Upper lobe of right lung (tissue), 1 donor: Measurements from ENCODE around the gene GET4. TPM values are rescaled to one million over a fixed set of nuclear protein-coding genes. Genes with fewer than 3 reads are reported as not detected.

ENCODE experiments used
- ATAC-seq: fragments of 200-7000 bp; cut with Tn5 transposase; one replicate; pipeline ENCODE4 v1.9.1; 2020; ENCODE audit warnings: mild to moderate bottlenecking, moderate library complexity
- DNase-seq: peaks from one replicate; pipeline ENCODE4 v3.0.0-alpha.2; 2020
- H3K27ac ChIP-seq: fragments of 200-600 bp; one replicate; pipeline ENCODE4 v1.8.0; 2022
- H3K27me3 ChIP-seq: fragments of 200-600 bp; one replicate; pipeline ENCODE4 v1.8.0; 2022; ENCODE audit warnings: mild to moderate bottlenecking
- H3K36me3 ChIP-seq: fragments of 200-600 bp; one replicate; pipeline ENCODE4 v1.8.0; 2022
- H3K4me1 ChIP-seq: fragments of 200-600 bp; one replicate; pipeline ENCODE4 v1.8.0; 2022
- H3K4me3 ChIP-seq: fragments of 200-600 bp; one replicate; pipeline ENCODE4 v1.8.0; 2022; ENCODE audit warnings: mild to moderate bottlenecking
- H3K9me3 ChIP-seq: fragments of 200-600 bp; one replicate; pipeline ENCODE4 v1.8.0; 2022
- intact Hi-C: fragments of 100-400 bp; cut with DNase I; formaldehyde crosslinking; loops from one replicate; pipeline ENCODE4 v1.11.0; 2022
- total RNA-seq: library from RNA; stranded (reverse); fragmentation: NEBNext Ultra II Directional; extraction: Animal tissue kit (Norgen Biotek cat#: 25700); gene quantifications from one replicate; pipeline ENCODE4 v1.2.1, GENCODE V29; 2021
- TF ChIP-seq, protein P1 (sequence below): fragments of 200-600 bp; IDR thresholded peaks from one replicate; pipeline ENCODE4 v1.8.0; 2022; ENCODE audit warnings: antibody characterized with exemption
- donor health status: DM: no; HTN: yes; CAD: no; lungs with severe emphysema.

Gene GET4
- total RNA-seq, 1 donor from 2014 or later = 35.1 TPM

- Histone ChIP-seq H3K27me3 (no peaks in the 10 kb centered on the region), H3K4me3 (no peak overlapping the region), H3K9me3 (no peaks in the 10 kb centered on the region), H3K27ac (no peak overlapping the region), H3K4me1 (no peaks in the 10 kb centered on the region), H3K36me3 (peaks cover 93% of the 10 kb centered on the region)
- TF ChIP-seq, protein P1, sequence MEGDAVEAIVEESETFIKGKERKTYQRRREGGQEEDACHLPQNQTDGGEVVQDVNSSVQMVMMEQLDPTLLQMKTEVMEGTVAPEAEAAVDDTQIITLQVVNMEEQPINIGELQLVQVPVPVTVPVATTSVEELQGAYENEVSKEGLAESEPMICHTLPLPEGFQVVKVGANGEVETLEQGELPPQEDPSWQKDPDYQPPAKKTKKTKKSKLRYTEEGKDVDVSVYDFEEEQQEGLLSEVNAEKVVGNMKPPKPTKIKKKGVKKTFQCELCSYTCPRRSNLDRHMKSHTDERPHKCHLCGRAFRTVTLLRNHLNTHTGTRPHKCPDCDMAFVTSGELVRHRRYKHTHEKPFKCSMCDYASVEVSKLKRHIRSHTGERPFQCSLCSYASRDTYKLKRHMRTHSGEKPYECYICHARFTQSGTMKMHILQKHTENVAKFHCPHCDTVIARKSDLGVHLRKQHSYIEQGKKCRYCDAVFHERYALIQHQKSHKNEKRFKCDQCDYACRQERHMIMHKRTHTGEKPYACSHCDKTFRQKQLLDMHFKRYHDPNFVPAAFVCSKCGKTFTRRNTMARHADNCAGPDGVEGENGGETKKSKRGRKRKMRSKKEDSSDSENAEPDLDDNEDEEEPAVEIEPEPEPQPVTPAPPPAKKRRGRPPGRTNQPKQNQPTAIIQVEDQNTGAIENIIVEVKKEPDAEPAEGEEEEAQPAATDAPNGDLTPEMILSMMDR = no peak
- ATAC-seq (no peak), DNase-seq (no peak)
- intact Hi-C loops = no loop called here
Measured at GRCh38 chr7:861222-861621, 15.1 kb upstream of the GET4 start.

GRCh38 chr7:862157-862556 is 14.2 kb upstream of the GET4 start:
- Histone ChIP-seq H3K4me1 (peaks cover 1% of the 10 kb centered on the region), H3K27ac (no peak overlapping the region), H3K27me3 (no peaks in the 10 kb centered on the region), H3K4me3 (no peak overlapping the region), H3K9me3 (no peaks in the 10 kb centered on the region), H3K36me3 (peaks cover 86% of the 10 kb centered on the region)
- intact Hi-C loops = no loop called here
- TF ChIP-seq, protein P1 = no peak
- DNase-seq = no peak
- no peak for ATAC-seq

DNA sequence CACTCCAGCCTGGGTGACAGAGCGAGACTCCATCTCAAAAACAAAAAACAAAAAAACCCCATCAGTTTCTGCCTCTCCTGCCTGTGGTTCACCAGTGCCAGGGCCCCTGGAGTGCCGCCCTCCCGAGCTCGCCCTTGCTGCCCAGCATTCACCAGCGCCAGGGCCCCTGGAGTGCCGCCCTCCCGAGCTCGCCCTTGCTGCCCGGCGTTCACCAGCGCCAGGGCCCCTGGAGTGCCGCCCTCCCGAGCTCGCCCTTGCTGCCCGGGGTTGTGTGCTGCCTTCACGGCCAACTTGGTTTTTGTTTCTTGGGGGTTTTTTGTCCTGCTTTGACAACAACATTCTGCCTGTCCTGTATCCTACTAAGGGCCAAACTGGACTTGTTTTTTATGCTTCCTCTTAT is 13.2 kb upstream of the GET4 start:
- no peaks in the 10 kb centered on the region for H3K27me3 ChIP-seq
- no peak overlapping the region for H3K27ac ChIP-seq
- peaks cover 11% of the 10 kb centered on the region for H3K4me1 ChIP-seq
- TF ChIP-seq, protein P1 = no peak
- no peaks in the 10 kb centered on the region for H3K9me3 ChIP-seq
- no peak for ATAC-seq
- peaks cover 84% of the 10 kb centered on the region for H3K36me3 ChIP-seq
- DNase-seq = no peak
- intact Hi-C loops = no loop called here
- no peak overlapping the region for H3K4me3 ChIP-seq

DNA sequence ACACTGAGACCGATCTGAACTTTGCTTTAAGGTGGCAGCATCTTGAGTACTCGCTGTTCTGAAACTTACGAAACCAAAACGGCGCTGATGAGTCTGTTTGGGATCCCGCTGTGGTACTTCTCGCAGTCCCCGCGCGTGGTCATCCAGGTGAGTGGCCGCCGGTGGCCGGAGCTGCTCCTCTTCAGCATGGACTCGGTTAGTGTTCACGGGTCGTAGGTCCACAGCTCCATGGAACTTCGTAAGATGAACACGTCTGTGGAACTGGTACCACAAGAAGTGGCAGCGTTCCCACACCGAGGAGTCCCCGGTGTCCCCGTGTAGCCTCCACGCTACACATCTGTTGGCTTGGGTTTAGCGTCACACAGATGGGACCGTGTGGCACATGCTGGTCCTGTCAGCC is 10.4 kb upstream of the GET4 start:
- H3K9me3 ChIP-seq = no peaks in the 10 kb centered on the region
- intact Hi-C loops = no loop called here
- TF ChIP-seq, protein P1 = no peak
- no peak overlapping the region for H3K4me3 ChIP-seq
- H3K27ac ChIP-seq = no peak overlapping the region
- DNase-seq = no peak
- peaks cover 12% of the 10 kb centered on the region for H3K4me1 ChIP-seq
- H3K36me3 ChIP-seq = peaks cover 76% of the 10 kb centered on the region
- no peaks in the 10 kb centered on the region for H3K27me3 ChIP-seq
- ATAC-seq = no peak

DNA sequence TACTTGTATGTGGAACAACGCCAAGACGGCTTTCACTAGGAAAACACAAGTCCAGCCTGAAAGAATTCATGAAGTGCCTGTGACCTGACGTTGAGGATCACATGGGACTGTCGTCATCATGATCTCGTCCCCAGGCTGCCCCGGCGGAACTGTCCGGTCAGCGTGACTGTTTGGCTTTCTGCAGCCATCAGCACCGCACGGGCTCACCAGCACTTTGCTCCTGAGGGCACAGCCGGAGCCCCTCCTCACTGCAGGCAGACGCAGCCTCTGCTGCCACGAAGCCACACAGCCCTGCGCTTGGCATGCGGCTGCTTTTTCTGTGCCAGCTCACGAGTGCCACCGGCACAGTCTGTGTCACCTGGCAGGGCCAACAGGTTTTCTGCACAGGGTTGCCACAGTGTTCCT is 9.4 kb upstream of the GET4 start:
- intact Hi-C loops = no loop called here
- DNase-seq (no peak), ATAC-seq (peak; percentile 58)
- H3K36me3 ChIP-seq = peaks cover 76% of the 10 kb centered on the region
- H3K27me3 ChIP-seq = no peaks in the 10 kb centered on the region
- H3K4me1 ChIP-seq = peaks cover 12% of the 10 kb centered on the region
- H3K27ac ChIP-seq = peak overlapping the region; percentile 74
- TF ChIP-seq, protein P1 = no peak
- no peak overlapping the region for H3K4me3 ChIP-seq
- H3K9me3 ChIP-seq = no peaks in the 10 kb centered on the region
